MM.1S (cell line): Measurements from ENCODE around the gene NEK6.

Experiments
- DNase-seq: peaks from one replicate; pipeline ENCODE4 v3.0.0-alpha.2; 2015
- H2AFZ ChIP-seq: fragments of 300-600 bp; sonication (generic); 2 replicates; pipeline ENCODE4 v1.6.0; 2016; ENCODE audit warnings: antibody characterized with exemption, low read length
- H3F3A ChIP-seq: fragments of 300-600 bp; sonication (generic); 2 replicates; pipeline ENCODE4 v1.6.1; 2016; ENCODE audit warnings: mild to moderate bottlenecking, antibody characterized with exemption, low read length, moderate library complexity, mixed read lengths; ENCODE audit not compliant: insufficient read depth
- H3K27ac ChIP-seq: fragments of 300-600 bp; sonication (generic); 2 replicates; pipeline ENCODE4 v1.5.1; 2016; ENCODE audit warnings: mild to moderate bottlenecking, low read length
- H3K27me3 ChIP-seq: fragments of 300-600 bp; sonication (generic); replicated peaks from 2 replicates; pipeline ENCODE4 v1.6.0; 2016; ENCODE audit warnings: low read length; ENCODE audit not compliant: insufficient read depth
- H3K36me3 ChIP-seq: fragments of 300-600 bp; sonication (generic); replicated peaks from 2 replicates; pipeline ENCODE4 v1.6.1; 2016; ENCODE audit warnings: mild to moderate bottlenecking, low read length, mixed read lengths; ENCODE audit not compliant: insufficient read depth
- H3K4me1 ChIP-seq: fragments of 300-600 bp; sonication (generic); 2 replicates; pipeline ENCODE4 v1.6.1; 2016; ENCODE audit warnings: low read length, mixed read lengths
- H3K4me2 ChIP-seq: fragments of 300-600 bp; sonication (generic); 2 replicates; pipeline ENCODE4 v1.6.0; 2016; ENCODE audit warnings: low read depth, low read length
- H3K4me3 ChIP-seq: fragments of 300-600 bp; sonication (generic); 2 replicates; pipeline ENCODE4 v1.5.1; 2016; ENCODE audit warnings: low read length, mixed read lengths
- H3K79me2 ChIP-seq: fragments of 300-600 bp; sonication (generic); 2 replicates; pipeline ENCODE4 v1.6.1; 2016; ENCODE audit warnings: mixed run types, low read length, mixed read lengths
- H3K9ac ChIP-seq: fragments of 300-600 bp; sonication (generic); 2 replicates; pipeline ENCODE4 v1.6.1; 2016; ENCODE audit warnings: low read length, mixed read lengths
- H3K9me2 ChIP-seq: fragments of 300-600 bp; sonication (generic); replicated peaks from 2 replicates; pipeline ENCODE4 v1.6.1; 2016; ENCODE audit warnings: mild to moderate bottlenecking, low read length, mixed read lengths; ENCODE audit not compliant: insufficient read depth
- H3K9me3 ChIP-seq: fragments of 300-600 bp; sonication (generic); replicated peaks from 2 replicates; pipeline ENCODE4 v1.6.1; 2016; ENCODE audit warnings: mild to moderate bottlenecking, low read length, mixed read lengths; ENCODE audit not compliant: insufficient read depth
- H4K20me1 ChIP-seq: fragments of 300-600 bp; sonication (generic); 2 replicates; pipeline ENCODE4 v1.6.1; 2016; ENCODE audit warnings: mild to moderate bottlenecking, low read length, moderate library complexity, mixed read lengths; ENCODE audit not compliant: insufficient read depth
- CTCF ChIP-seq: fragments of 300-600 bp; sonication (generic); IDR thresholded peaks from 2 replicates; pipeline ENCODE4 v1.5.1; 2016; ENCODE audit warnings: antibody characterized with exemption, low read length, mixed read lengths
- EZH2 ChIP-seq: fragments of 300-600 bp; sonication (generic); optimal IDR thresholded peaks from 2 replicates; pipeline ENCODE3; 2017; ENCODE audit warnings: low read depth, mild to moderate bottlenecking, antibody characterized with exemption, low read length, mixed read lengths
- EZH2phosphoT487 ChIP-seq: fragments of 300-600 bp; sonication (generic); IDR thresholded peaks from 2 replicates; pipeline ENCODE4 v1.6.1; 2018; ENCODE audit warnings: antibody characterized with exemption, low read length

NEK6 gene

GRCh38 chr9:124214116-124214515 is 43.6 kb upstream of the NEK6 start:
- peaks cover 46% of the 10 kb centered on the region for H3K4me1 ChIP-seq
- H3F3A ChIP-seq: peaks cover 31% of the 10 kb centered on the region
- H3K9me2 ChIP-seq: no peaks in the 10 kb centered on the region
- H3K9me3 ChIP-seq: no peaks in the 10 kb centered on the region
- H3K4me2 ChIP-seq: no peak overlapping the region
- DNase-seq: no peak
- H3K27ac ChIP-seq: no peak overlapping the region
- H3K27me3 ChIP-seq: peaks cover 4% of the 10 kb centered on the region; the same call in 1 of the 2 replicates
- H3K9ac ChIP-seq: no peak overlapping the region
- H3K4me3 ChIP-seq: no peak overlapping the region
- no peaks in the 10 kb centered on the region for H4K20me1 ChIP-seq
- no peak for TF ChIP-seq EZH2
- no peak for TF ChIP-seq CTCF
- no peak for TF ChIP-seq EZH2phosphoT487
- H2AFZ ChIP-seq: no peak overlapping the region
- H3K79me2 ChIP-seq: no peaks in the 10 kb centered on the region
- no peaks in the 10 kb centered on the region for H3K36me3 ChIP-seq

- no peaks in the 10 kb centered on the region for H3K36me3 ChIP-seq
- no peak overlapping the region for H3K4me2 ChIP-seq
- peaks cover 33% of the 10 kb centered on the region for H3F3A ChIP-seq
- no peaks in the 10 kb centered on the region for H4K20me1 ChIP-seq
- H3K9ac ChIP-seq: no peak overlapping the region
- peaks cover 44% of the 10 kb centered on the region for H3K4me1 ChIP-seq
- no peak overlapping the region for H3K4me3 ChIP-seq
- no peak overlapping the region for H2AFZ ChIP-seq
- no peaks in the 10 kb centered on the region for H3K27me3 ChIP-seq
- H3K79me2 ChIP-seq: no peaks in the 10 kb centered on the region
- H3K9me2 ChIP-seq: no peaks in the 10 kb centered on the region
- no peak overlapping the region for H3K27ac ChIP-seq
- TF ChIP-seq CTCF (no peak), EZH2 (no peak), EZH2phosphoT487 (no peak)
- DNase-seq: no peak
- no peaks in the 10 kb centered on the region for H3K9me3 ChIP-seq
These were observed 43.0 kb upstream of the NEK6 start for GRCh38 chr9:124214596-124215367.

- Histone ChIP-seq H4K20me1 (no peaks in the 10 kb centered on the region), H3K36me3 (no peaks in the 10 kb centered on the region), H3K79me2 (no peaks in the 10 kb centered on the region), H3K4me3 (no peak overlapping the region), H3K9ac (no peak overlapping the region), H3K4me1 (peaks cover 44% of the 10 kb centered on the region), H3K27ac (no peak overlapping the region), H3F3A (peaks cover 33% of the 10 kb centered on the region), H3K4me2 (no peak overlapping the region), H3K9me3 (no peaks in the 10 kb centered on the region), H3K27me3 (no peaks in the 10 kb centered on the region), H3K9me2 (no peaks in the 10 kb centered on the region), H2AFZ (no peak overlapping the region)
- DNase-seq: no peak
- TF ChIP-seq EZH2phosphoT487: no peak
- no peak for TF ChIP-seq EZH2
These were observed 42.3 kb upstream of the NEK6 start for GRCh38 chr9:124215368-124215910.

- Histone ChIP-seq H2AFZ (no peak overlapping the region), H3K27ac (peak overlapping the region; percentile 60; the same call in 1 of the 2 replicates), H3K36me3 (no peaks in the 10 kb centered on the region), H3K9me2 (no peaks in the 10 kb centered on the region), H3F3A (peaks cover 33% of the 10 kb centered on the region), H3K4me3 (no peak overlapping the region), H3K4me2 (peak overlapping the region; percentile 59; the same call in 1 of the 2 replicates), H3K79me2 (no peaks in the 10 kb centered on the region), H3K27me3 (no peaks in the 10 kb centered on the region), H3K9me3 (no peaks in the 10 kb centered on the region), H3K4me1 (peaks cover 45% of the 10 kb centered on the region), H4K20me1 (no peaks in the 10 kb centered on the region), H3K9ac (no peak overlapping the region)
- no peak for TF ChIP-seq EZH2
- TF ChIP-seq CTCF: no peak
- no peak for TF ChIP-seq EZH2phosphoT487
- no peak for DNase-seq
These were observed 41.8 kb upstream of the NEK6 start for GRCh38 chr9:124215956-124216355.
